ENCODE data around the gene GRID2IP.

GRCh38 chr7:6480323-6480660 is 71.0 kb downstream of the GRID2IP start:
- TF ChIP-seq CTCF (conservative IDR thresholded peaks at IDR 0.05; ENCODE audit: low read depth, low read length) (no peak), EZH2 (IDR thresholded peaks at IDR 0.05; ENCODE audit: borderline replicate concordance, low read depth, low read length, poor library complexity, severe bottlenecking) (no peak)
